H1 (cell line): ENCODE data around the gene NDUFA3. TPM values are rescaled to one million over a fixed set of nuclear protein-coding genes. Genes with fewer than 3 reads are reported as not detected.

Experiments
- CTCF ChIA-PET: fragments of 300-600 bp; sonication (Branson Sonifier 250); formaldehyde crosslinking; loops from one replicate; lab custom pipeline; 2021; ENCODE audit not compliant: partially characterized antibody; lab: Charles Lee
- POLR2A ChIA-PET: fragments of 300-600 bp; sonication (Branson Sonifier 250); formaldehyde crosslinking; loops from one replicate; lab custom pipeline; 2021; ENCODE audit warnings: inconsistent platforms; ENCODE audit not compliant: partially characterized antibody; lab: Charles Lee
- DNase-seq, 2 experiments: peaks; one replicate each; pipeline versions ENCODE4 v3.0.0 to v3.0.0-alpha.2; 2010 to 2022; ENCODE audit warnings: low spot score in 2 of 2, low read depth in 1 of 2, mixed read lengths in 1 of 2
- FAIRE-seq: peaks from 2 replicates; lab custom pipeline; 2011; peaks lifted over from hg19 to GRCh38; lab: Jason Lieb, UNC
- H2AFZ ChIP-seq: 2 replicates; pipeline ENCODE4 v1.8.1; 2012; ENCODE audit warnings: low read length, inconsistent platforms
- H2AK5ac ChIP-seq: 2 replicates; pipeline ENCODE4 v1.6.1; 2013; ENCODE audit warnings: low read depth, low read length
- H2BK120ac ChIP-seq: replicated peaks from 2 replicates; pipeline ENCODE3; 2013; ENCODE audit warnings: low read depth, low read length, inconsistent platforms
- H2BK12ac ChIP-seq: 2 replicates; pipeline ENCODE4 v1.6.1; 2013; ENCODE audit warnings: low read depth, low read length
- H2BK15ac ChIP-seq: 2 replicates; pipeline ENCODE4 v1.6.1; 2013; ENCODE audit warnings: low read length
- H2BK20ac ChIP-seq: 2 replicates; pipeline ENCODE4 v1.6.1; 2013; ENCODE audit warnings: low read length
- H2BK5ac ChIP-seq: 2 replicates; pipeline ENCODE4 v1.6.1; 2013; ENCODE audit warnings: low read depth, low read length
- H3K14ac ChIP-seq: 2 replicates; pipeline ENCODE4 v1.6.1; 2013; ENCODE audit warnings: inconsistent platforms; ENCODE audit not compliant: insufficient read length
- H3K18ac ChIP-seq: 2 replicates; pipeline ENCODE4 v1.6.1; 2013; ENCODE audit warnings: low read length; ENCODE audit errors: extremely low read depth
- H3K23ac ChIP-seq: 2 replicates; pipeline ENCODE4 v1.6.1; 2013; ENCODE audit warnings: inconsistent platforms; ENCODE audit not compliant: insufficient read length
- H3K23me2 ChIP-seq: 2 replicates; pipeline ENCODE4 v1.6.1; 2013; ENCODE audit warnings: low read depth, low read length
- H3K27ac ChIP-seq: 2 replicates; pipeline ENCODE4 v1.6.1; 2011; ENCODE audit warnings: low read depth, low read length, inconsistent platforms
- H3K27me3 ChIP-seq, 4 experiments: replicated peaks in 1 of 4; 1 replicate in 1 of 4; 2 replicates in 3 of 4; pipeline versions ENCODE4 v1.6.1 to v1.8.1; 2011 to 2013; ENCODE audit warnings: low read length in 3 of 4, mild to moderate bottlenecking in 3 of 4, inconsistent platforms in 2 of 4, mixed read lengths in 2 of 4, moderate library complexity in 1 of 4; ENCODE audit not compliant: control insufficient read depth in 3 of 4, insufficient read depth in 3 of 4; ENCODE audit errors: extremely low read depth in 1 of 4
- H3K36me3 ChIP-seq, 4 experiments: 2 replicates each; pipeline versions ENCODE4 v1.6.1 to v1.8.1; 2011 to 2013; ENCODE audit warnings: mild to moderate bottlenecking in 4 of 4, low read length in 3 of 4, moderate library complexity in 2 of 4, control low read depth in 1 of 4, inconsistent platforms in 1 of 4; ENCODE audit not compliant: insufficient read depth in 4 of 4, control insufficient read depth in 2 of 4
- H3K4ac ChIP-seq: replicated peaks from 2 replicates; pipeline ENCODE3; 2013; ENCODE audit warnings: low read length, low read depth, mixed read lengths, inconsistent platforms; ENCODE audit not compliant: insufficient read length
- H3K4me1 ChIP-seq, 4 experiments: replicated peaks in 1 of 4; 1 replicate in 1 of 4; 2 replicates in 3 of 4; pipeline versions ENCODE4 v1.6.1 to v1.8.1; 2011 to 2013; ENCODE audit warnings: low read length in 3 of 4, inconsistent platforms in 2 of 4, mixed read lengths in 1 of 4; ENCODE audit not compliant: insufficient read depth in 4 of 4, control insufficient read depth in 3 of 4
- H3K4me2 ChIP-seq, 2 experiments: 2 replicates each; pipeline versions ENCODE4 v1.6.1 to v1.8.1; 2011 to 2013; ENCODE audit warnings: low read depth in 2 of 2, low read length in 2 of 2, control low read depth in 1 of 2, inconsistent platforms in 1 of 2, mild to moderate bottlenecking in 1 of 2; ENCODE audit not compliant: insufficient read depth in 1 of 2
- H3K4me3 ChIP-seq, 4 experiments: fragments of 200-600, 300-600 bp in 1 of 4; sonication (generic), shearing (Covaris generic), sonication (Bioruptor Twin) in 1 of 4; 2 replicates each; pipeline versions ENCODE4 v1.5.1 to v1.8.1; 2011 to 2016; ENCODE audit warnings: low read length in 4 of 4, low read depth in 3 of 4, control low read depth in 2 of 4, inconsistent platforms in 2 of 4, mild to moderate bottlenecking in 2 of 4, mixed read lengths in 1 of 4, moderate library complexity in 1 of 4; ENCODE audit not compliant: insufficient read depth in 2 of 4; ENCODE audit errors: extremely low read depth in 1 of 4
- H3K56ac ChIP-seq: replicated peaks from 2 replicates; pipeline ENCODE3; 2013; ENCODE audit warnings: low read depth, mild to moderate bottlenecking, mixed read lengths, low read length, inconsistent platforms; ENCODE audit not compliant: insufficient read length
- H3K79me1 ChIP-seq: 2 replicates; pipeline ENCODE4 v1.6.1; 2013; ENCODE audit warnings: low read depth, low read length, control low read depth
- H3K79me2 ChIP-seq, 2 experiments: 2 replicates each; pipeline versions ENCODE4 v1.6.1 to v1.8.1; 2012 to 2013; ENCODE audit warnings: low read length in 2 of 2, mild to moderate bottlenecking in 2 of 2, inconsistent platforms in 1 of 2; ENCODE audit not compliant: insufficient read depth in 2 of 2, control insufficient read depth in 1 of 2
- H3K9ac ChIP-seq, 4 experiments: replicated peaks in 1 of 4; 1 replicate in 1 of 4; 2 replicates in 3 of 4; pipeline versions ENCODE4 v1.6.1 to v1.8.1; 2011 to 2013; ENCODE audit warnings: low read depth in 3 of 4, low read length in 3 of 4, control low read depth in 2 of 4, mild to moderate bottlenecking in 2 of 4, moderate library complexity in 2 of 4, inconsistent platforms in 1 of 4; ENCODE audit errors: extremely low read depth in 1 of 4
- H3K9me3 ChIP-seq, 2 experiments: 2 replicates each; pipeline versions ENCODE4 v1.6.1 to v1.8.1; 2012 to 2013; ENCODE audit warnings: mild to moderate bottlenecking in 2 of 2, moderate library complexity in 2 of 2, control low read depth in 1 of 2, inconsistent platforms in 1 of 2, low read depth in 1 of 2, low read length in 1 of 2, mixed read lengths in 1 of 2; ENCODE audit not compliant: insufficient read depth in 2 of 2
- H4K20me1 ChIP-seq, 2 experiments: replicated peaks in 1 of 2; 2 replicates each; pipeline versions ENCODE3 to v1.8.1; 2011 to 2013; ENCODE audit warnings: inconsistent platforms in 2 of 2, low read length in 2 of 2, mild to moderate bottlenecking in 1 of 2; ENCODE audit not compliant: insufficient read depth in 2 of 2, control insufficient read depth in 1 of 2
- H4K5ac ChIP-seq: 2 replicates; pipeline ENCODE4 v1.6.1; 2013; ENCODE audit warnings: low read length, low read depth, mixed read lengths, inconsistent platforms; ENCODE audit not compliant: insufficient read length
- H4K8ac ChIP-seq: 2 replicates; pipeline ENCODE4 v1.8.0; 2013; ENCODE audit warnings: mild to moderate bottlenecking, moderate library complexity, low read length, inconsistent platforms; ENCODE audit not compliant: insufficient read depth; ENCODE audit errors: extremely low read depth
- H4K91ac ChIP-seq: replicated peaks from 2 replicates; pipeline ENCODE3; 2013; ENCODE audit warnings: low read length, mixed read lengths, inconsistent platforms; ENCODE audit not compliant: insufficient read length
- POLR2A ChIP-seq, 2 experiments: IDR thresholded peaks; 1 replicate in 1 of 2; 2 replicates in 1 of 2; pipeline ENCODE4 v1.6.1; 2011; ENCODE audit warnings: low read depth in 2 of 2, low read length in 2 of 2, mild to moderate bottlenecking in 2 of 2; ENCODE audit errors: control extremely low read depth in 1 of 2
- WGBS, 2 experiments: shearing (Covaris generic) in 1 of 2; methylation state at CpG; one replicate each; pipeline versions ENCODE4 v1.1.6 to v1.1.7; 2013 to 2015; ENCODE audit warnings: low lambda C conversion rate in 2 of 2, mixed read lengths in 2 of 2, inconsistent platforms in 1 of 2, low coverage in 1 of 2, missing lambda C conversion rate in 1 of 2; ENCODE audit not compliant: insufficient replicate concordance in 2 of 2, insufficient coverage in 1 of 2, insufficient read length in 1 of 2; ENCODE audit errors: extremely low coverage in 1 of 2, missing lambda C conversion rate in 1 of 2; 5-methylcytosine and 5-hydroxymethylcytosine counted together
- polyA plus RNA-seq, 7 experiments: library from polyadenylated mRNA; depleted of rRNA in 3 of 7; stranded (reverse) in 5 of 7; unstranded in 2 of 7; fragments of >200 nt in 5 of 7; fragments of 200-250 nt in 2 of 7; gene quantifications; 1 replicate in 5 of 7; 2 replicates in 1 of 7; 4 replicates in 1 of 7; pipeline versions ENCODE4 v1.2.1 to v1.2.3, GENCODE V29; 2011 to 2013; ENCODE audit warnings: missing spikeins in 2 of 7, mixed read lengths in 2 of 7
- total RNA-seq: library from RNA; stranded (reverse); fragmentation: NEBNext Ultra II Directional; extraction: Animal tissue kit (Norgen Biotek cat#: 25700); gene quantifications from 2 replicates; pipeline ENCODE4 v1.2.1, GENCODE V29; 2021
- TF ChIP-seq, protein P1 (sequence below): IDR thresholded peaks from 2 replicates; pipeline ENCODE4 v1.6.1; 2012; ENCODE audit warnings: inconsistent platforms

The NDUFA3 gene
- total and polyA plus RNA-seq, 2 of the 8 experiments (the other 6 are each of a cell fraction or from before 2014, with no cell fraction given), result 175 to 208 TPM

DNA sequence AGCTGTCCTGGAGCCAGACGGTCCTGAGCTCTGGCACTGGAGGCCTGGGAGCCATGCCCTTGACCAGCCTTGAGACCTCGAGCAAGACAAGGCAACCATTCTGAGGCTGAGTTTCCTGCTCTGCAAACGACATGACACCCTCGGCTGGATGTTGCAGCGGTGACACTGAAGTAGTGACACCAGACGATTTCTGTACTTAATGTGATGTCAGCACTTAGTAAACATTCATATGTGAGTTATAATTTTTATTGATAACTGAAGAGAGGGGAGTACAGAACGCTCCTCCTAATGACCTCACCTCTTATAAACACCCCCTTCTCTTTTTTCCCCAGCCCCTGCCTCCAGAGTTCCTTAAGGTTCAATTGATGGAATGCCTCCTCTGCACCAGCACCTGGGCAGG, 5.8 kb downstream of the NDUFA3 start:
- Histone ChIP-seq H4K91ac (no peak overlapping the region), H2BK12ac (no peak overlapping the region), H3K79me1 (no peaks in the 10 kb centered on the region; the same call in 1 of the 2 replicates), H3K18ac (no peak overlapping the region), H3K9ac (no peak overlapping the region), H3K56ac (no peak overlapping the region), H4K5ac (no peak overlapping the region), H2AFZ (no peak overlapping the region), H3K79me2 (peaks cover 0 to 6% of the 10 kb centered on the region in 2 experiments; a peak in 2 of 4 replicates), H3K36me3 (peaks cover 18 to 54% (median 47%) of the 10 kb centered on the region in 4 experiments), H2BK15ac (no peak overlapping the region), H4K20me1 (peaks cover 3 to 16% of the 10 kb centered on the region in 2 experiments), H4K8ac (no peak overlapping the region), H3K9me3 (no peaks in the 10 kb centered on the region), H3K23ac (no peak overlapping the region), H3K4ac (no peak overlapping the region), H2BK5ac (no peak overlapping the region), H2BK20ac (no peak overlapping the region), H3K27me3 (no peaks in the 10 kb centered on the region), H2AK5ac (no peak overlapping the region), H3K4me1 (0 out of 7 replicates have a peak, but pooled peaks cover 0 to under 1% (median 0%) of the 10 kb centered on the region in 4 experiments), H3K14ac (no peak overlapping the region), H3K23me2 (no peaks in the 10 kb centered on the region), H3K27ac (no peak overlapping the region), H3K4me3 (no peak overlapping the region), H3K4me2 (no peak overlapping the region), H2BK120ac (no peak overlapping the region)
- 85% methylated on average over 7 of the region's 7 CpGs; no CpG with 5 or more reads in 1 of the 2 experiments for WGBS, 2 experiments
- FAIRE-seq, result no peak
- ChIA-PET CTCF (no interaction called here), POLR2A (interaction anchor here (0.6 to 9.2 kb wide), 8 partner anchors 8 to 50 kb away, joined by 3 to 116 read pairs (median 4); partner anchors contain the start of genes CNOT3, LENG1, PRPF31 and TFPT)
- TF ChIP-seq, protein P1, sequence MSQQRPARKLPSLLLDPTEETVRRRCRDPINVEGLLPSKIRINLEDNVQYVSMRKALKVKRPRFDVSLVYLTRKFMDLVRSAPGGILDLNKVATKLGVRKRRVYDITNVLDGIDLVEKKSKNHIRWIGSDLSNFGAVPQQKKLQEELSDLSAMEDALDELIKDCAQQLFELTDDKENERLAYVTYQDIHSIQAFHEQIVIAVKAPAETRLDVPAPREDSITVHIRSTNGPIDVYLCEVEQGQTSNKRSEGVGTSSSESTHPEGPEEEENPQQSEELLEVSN, result no peak
- peak in 1 of 2 experiments; percentile 28; a peak in 1 of 3 replicates for TF ChIP-seq POLR2A (IDR thresholded peaks at IDR 0.05; ENCODE audit: control extremely low read depth in 1 of 2, low read depth in 2 of 2, low read length in 2 of 2)
- DNase-seq, result no peak
